Fibroblast of lung (primary cell): ENCODE data around the gene PCGF2. TPM values are rescaled to one million over a fixed set of nuclear protein-coding genes. Genes with fewer than 3 reads are reported as not detected.

Source experiments
- DNase-seq, 2 donors: peaks; one replicate each; pipeline versions ENCODE4 v3.0.0 to v3.0.0-alpha.2; 2010; ENCODE audit warnings: low read depth in 2 of 2
- H2AFZ ChIP-seq: 2 replicates; pipeline ENCODE4 v1.5.1; 2012; ENCODE audit warnings: low read length, control low read depth, inconsistent platforms
- H3K27ac ChIP-seq: 2 replicates; pipeline ENCODE4 v1.5.1; 2011; ENCODE audit warnings: low read length, control low read depth; ENCODE audit not compliant: insufficient read depth
- H3K27me3 ChIP-seq: 2 replicates; pipeline ENCODE4 v1.5.1; 2011; ENCODE audit warnings: mild to moderate bottlenecking, low read length; ENCODE audit not compliant: control insufficient read depth, insufficient read depth
- H3K36me3 ChIP-seq: 2 replicates; pipeline ENCODE4 v1.5.1; 2011; ENCODE audit warnings: low read length; ENCODE audit not compliant: control insufficient read depth, insufficient read depth
- H3K4me1 ChIP-seq: 2 replicates; pipeline ENCODE4 v1.5.1; 2011; ENCODE audit warnings: low read length; ENCODE audit not compliant: control insufficient read depth, insufficient read depth; ENCODE audit errors: extremely low read depth
- H3K4me2 ChIP-seq: 2 replicates; pipeline ENCODE4 v1.5.1; 2011; ENCODE audit warnings: low read length, control low read depth; ENCODE audit not compliant: insufficient read depth; ENCODE audit errors: extremely low read depth
- H3K4me3 ChIP-seq, 4 experiments: fragments of 200-600 bp in 1 of 4; sonication (generic) in 1 of 4; replicated peaks in 1 of 4; 2 replicates each; pipeline ENCODE4 v1.5.1; 2011 to 2016; ENCODE audit warnings: low read length in 4 of 4, low read depth in 3 of 4, mild to moderate bottlenecking in 3 of 4, control low read depth in 2 of 4, inconsistent platforms in 1 of 4, mixed read lengths in 1 of 4; ENCODE audit not compliant: insufficient read depth in 1 of 4; ENCODE audit errors: control extremely low read depth in 1 of 4
- H3K79me2 ChIP-seq: 2 replicates; pipeline ENCODE4 v1.5.1; 2012; ENCODE audit warnings: mild to moderate bottlenecking, low read length, inconsistent platforms; ENCODE audit not compliant: control insufficient read depth, insufficient read depth
- H3K9ac ChIP-seq: 2 replicates; pipeline ENCODE4 v1.5.1; 2011; ENCODE audit warnings: mild to moderate bottlenecking, low read length, control low read depth; ENCODE audit not compliant: insufficient read depth
- H3K9me3 ChIP-seq: 2 replicates; pipeline ENCODE4 v1.5.1; 2012; ENCODE audit warnings: low read depth, low read length; ENCODE audit not compliant: control insufficient read depth, insufficient read depth
- H4K20me1 ChIP-seq: 2 replicates; pipeline ENCODE4 v1.5.1; 2011; ENCODE audit warnings: low read length; ENCODE audit not compliant: control insufficient read depth, insufficient read depth; ENCODE audit errors: extremely low read depth
- EZH2 ChIP-seq: IDR thresholded peaks from 2 replicates; pipeline ENCODE4 v1.5.1; 2012; ENCODE audit warnings: low read length, control low read depth, mild to moderate bottlenecking; ENCODE audit errors: missing control alignments
- polyA minus RNA-seq: library from RNA; depleted of rRNA, polyadenylated mRNA; stranded (reverse); fragments of >200 nt; gene quantifications from 2 replicates; pipeline ENCODE4 v1.2.3, GENCODE V29; 2011; ENCODE audit warnings: low replicate concordance
- polyA plus RNA-seq, 2 donors: library from polyadenylated mRNA; depleted of rRNA in 1 of 2; stranded (reverse) in 1 of 2; unstranded in 1 of 2; fragments of >200 nt; gene quantifications; 2 replicates each; pipeline ENCODE4 v1.2.1, GENCODE V29; 2011 to 2012; ENCODE audit warnings: missing spikeins in 1 of 2
- total RNA-seq: library from RNA; depleted of rRNA; stranded (reverse); fragments of >200 nt; gene quantifications from 2 replicates; pipeline ENCODE4 v1.2.1, GENCODE V29; 2014
- TF ChIP-seq, protein P1 (sequence below), 2 donors: IDR thresholded peaks in 1 of 2; conservative IDR thresholded peaks in 1 of 2; 1 replicate in 1 of 2; 2 replicates in 1 of 2; pipeline ENCODE4 v1.5.1; 2011 to 2012; ENCODE audit warnings: low read length in 2 of 2, control low read depth in 1 of 2, inconsistent platforms in 1 of 2, low read depth in 1 of 2, mild to moderate bottlenecking in 1 of 2

The PCGF2 gene
- total RNA-seq (2.3 and 4.0 TPM in 2 replicates), polyA plus RNA-seq (8.0 and 10.5 TPM in 2 replicates), polyA minus RNA-seq (34.4 and 47.9 TPM in 2 replicates)
- polyA plus RNA-seq (2012) = 35.7 and 39.0 TPM in 2 replicates

- no peak for TF ChIP-seq EZH2
- TF ChIP-seq, protein P1, sequence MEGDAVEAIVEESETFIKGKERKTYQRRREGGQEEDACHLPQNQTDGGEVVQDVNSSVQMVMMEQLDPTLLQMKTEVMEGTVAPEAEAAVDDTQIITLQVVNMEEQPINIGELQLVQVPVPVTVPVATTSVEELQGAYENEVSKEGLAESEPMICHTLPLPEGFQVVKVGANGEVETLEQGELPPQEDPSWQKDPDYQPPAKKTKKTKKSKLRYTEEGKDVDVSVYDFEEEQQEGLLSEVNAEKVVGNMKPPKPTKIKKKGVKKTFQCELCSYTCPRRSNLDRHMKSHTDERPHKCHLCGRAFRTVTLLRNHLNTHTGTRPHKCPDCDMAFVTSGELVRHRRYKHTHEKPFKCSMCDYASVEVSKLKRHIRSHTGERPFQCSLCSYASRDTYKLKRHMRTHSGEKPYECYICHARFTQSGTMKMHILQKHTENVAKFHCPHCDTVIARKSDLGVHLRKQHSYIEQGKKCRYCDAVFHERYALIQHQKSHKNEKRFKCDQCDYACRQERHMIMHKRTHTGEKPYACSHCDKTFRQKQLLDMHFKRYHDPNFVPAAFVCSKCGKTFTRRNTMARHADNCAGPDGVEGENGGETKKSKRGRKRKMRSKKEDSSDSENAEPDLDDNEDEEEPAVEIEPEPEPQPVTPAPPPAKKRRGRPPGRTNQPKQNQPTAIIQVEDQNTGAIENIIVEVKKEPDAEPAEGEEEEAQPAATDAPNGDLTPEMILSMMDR (conservative IDR thresholded peaks at IDR 0.05 in 1 of 2, IDR thresholded peaks at IDR 0.05 in 1 of 2; ENCODE audit: low read depth in 1 of 2, low read length in 2 of 2) = no peak
- Histone ChIP-seq H4K20me1 (no peaks in the 10 kb centered on the region), H3K36me3 (peaks cover 2% of the 10 kb centered on the region), H3K4me2 (peak within 1 kb of the TSS; percentile 91), H3K27ac (peak within 1 kb of the TSS; percentile 81), H3K4me3 (peak within 1 kb of the TSS; percentile 71 to 89 (median 78)), H3K9ac (peak within 1 kb of the TSS; percentile 83), H2AFZ (peak within 1 kb of the TSS; percentile 50), H3K27me3 (no peaks in the 10 kb centered on the region), H3K4me1 (peaks cover 9% of the 10 kb centered on the region), H3K9me3 (no peaks in the 10 kb centered on the region), H3K79me2 (peaks cover 47% of the 10 kb centered on the region)
- peak; percentile 86 to 90 for DNase-seq
Measured at GRCh38 chr17:38748149-38748891, at the start of gene PCGF2. PCGF2 (minus strand) TSS chr17:38748336; CDS start chr17:38740402, 7,934 bp downstream.

DNA sequence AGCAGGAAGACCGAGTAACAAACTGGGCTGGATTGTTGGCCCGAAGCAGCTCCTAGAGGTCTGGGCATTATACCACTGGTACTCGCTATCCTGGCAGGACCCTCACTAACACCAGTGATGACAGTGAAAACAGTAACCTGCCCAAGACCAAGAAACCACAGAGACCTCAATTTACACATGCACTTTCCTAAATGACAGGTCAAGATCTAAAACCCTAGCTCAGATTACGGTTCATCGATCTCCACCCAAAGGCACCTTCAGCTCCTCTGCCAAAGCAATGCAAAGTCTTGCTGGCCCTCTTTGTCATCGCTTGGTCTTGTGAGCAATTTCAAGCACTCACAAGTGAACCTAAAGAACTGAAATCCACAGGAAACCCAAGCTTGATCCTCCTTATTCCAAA, 49.7 kb upstream of the PCGF2 start:
- H3K4me3 ChIP-seq = peak overlapping the region; percentile 54 to 85 (median 80)
- peaks cover 51% of the 10 kb centered on the region for H3K79me2 ChIP-seq
- no peaks in the 10 kb centered on the region for H3K9me3 ChIP-seq
- no peaks in the 10 kb centered on the region for H3K27me3 ChIP-seq
- no peak overlapping the region for H3K9ac ChIP-seq
- peaks cover 11% of the 10 kb centered on the region for H3K4me1 ChIP-seq
- no peaks in the 10 kb centered on the region for H3K36me3 ChIP-seq
- no peak for DNase-seq
- H3K4me2 ChIP-seq = peak overlapping the region; percentile 79
- H2AFZ ChIP-seq = no peak overlapping the region
- TF ChIP-seq, protein P1 (conservative IDR thresholded peaks at IDR 0.05 in 1 of 2, IDR thresholded peaks at IDR 0.05 in 1 of 2; ENCODE audit: low read depth in 1 of 2, low read length in 2 of 2) = no peak
- no peak for TF ChIP-seq EZH2
- no peaks in the 10 kb centered on the region for H4K20me1 ChIP-seq
- H3K27ac ChIP-seq = no peak overlapping the region

DNA sequence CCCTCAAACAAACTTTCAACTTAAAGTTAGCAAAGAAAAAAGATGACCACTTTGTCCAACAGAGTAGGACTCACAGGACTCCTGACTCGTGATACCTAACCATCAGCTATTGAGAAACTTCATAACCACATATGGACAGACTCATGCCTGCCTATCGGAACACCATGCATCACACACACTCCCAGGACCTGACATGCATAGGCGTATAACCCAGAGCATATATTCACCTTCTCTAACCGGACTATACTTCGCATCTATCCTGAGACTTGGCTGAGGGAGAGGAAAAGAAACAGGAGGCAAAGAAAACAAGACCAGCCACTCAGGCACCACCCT, 49.0 kb upstream of the PCGF2 start:
- Histone ChIP-seq H3K9ac (no peak overlapping the region), H3K79me2 (peaks cover 58% of the 10 kb centered on the region), H3K4me1 (peaks cover 11% of the 10 kb centered on the region), H3K9me3 (no peaks in the 10 kb centered on the region), H3K27ac (no peak overlapping the region), H3K4me2 (peak overlapping the region; percentile 79), H2AFZ (no peak overlapping the region), H3K4me3 (peak overlapping the region; percentile 54 to 85 (median 80)), H4K20me1 (no peaks in the 10 kb centered on the region), H3K36me3 (peaks cover 3% of the 10 kb centered on the region), H3K27me3 (no peaks in the 10 kb centered on the region)
- DNase-seq = peak in 1 of 2 donors; percentile 23
- TF ChIP-seq EZH2 = no peak
- TF ChIP-seq, protein P1 (conservative IDR thresholded peaks at IDR 0.05 in 1 of 2, IDR thresholded peaks at IDR 0.05 in 1 of 2; ENCODE audit: low read depth in 1 of 2, low read length in 2 of 2) = no peak
